ENCODE results near the gene TM4SF4.

GRCh38 chr3:149489060-149489690 is 14.7 kb downstream of the TM4SF4 start:
- TF ChIP-seq, protein P1, sequence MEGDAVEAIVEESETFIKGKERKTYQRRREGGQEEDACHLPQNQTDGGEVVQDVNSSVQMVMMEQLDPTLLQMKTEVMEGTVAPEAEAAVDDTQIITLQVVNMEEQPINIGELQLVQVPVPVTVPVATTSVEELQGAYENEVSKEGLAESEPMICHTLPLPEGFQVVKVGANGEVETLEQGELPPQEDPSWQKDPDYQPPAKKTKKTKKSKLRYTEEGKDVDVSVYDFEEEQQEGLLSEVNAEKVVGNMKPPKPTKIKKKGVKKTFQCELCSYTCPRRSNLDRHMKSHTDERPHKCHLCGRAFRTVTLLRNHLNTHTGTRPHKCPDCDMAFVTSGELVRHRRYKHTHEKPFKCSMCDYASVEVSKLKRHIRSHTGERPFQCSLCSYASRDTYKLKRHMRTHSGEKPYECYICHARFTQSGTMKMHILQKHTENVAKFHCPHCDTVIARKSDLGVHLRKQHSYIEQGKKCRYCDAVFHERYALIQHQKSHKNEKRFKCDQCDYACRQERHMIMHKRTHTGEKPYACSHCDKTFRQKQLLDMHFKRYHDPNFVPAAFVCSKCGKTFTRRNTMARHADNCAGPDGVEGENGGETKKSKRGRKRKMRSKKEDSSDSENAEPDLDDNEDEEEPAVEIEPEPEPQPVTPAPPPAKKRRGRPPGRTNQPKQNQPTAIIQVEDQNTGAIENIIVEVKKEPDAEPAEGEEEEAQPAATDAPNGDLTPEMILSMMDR (IDR thresholded peaks at IDR 0.05; ENCODE audit: poor library complexity, severe bottlenecking): no peak
- TF ChIP-seq, protein P2, sequence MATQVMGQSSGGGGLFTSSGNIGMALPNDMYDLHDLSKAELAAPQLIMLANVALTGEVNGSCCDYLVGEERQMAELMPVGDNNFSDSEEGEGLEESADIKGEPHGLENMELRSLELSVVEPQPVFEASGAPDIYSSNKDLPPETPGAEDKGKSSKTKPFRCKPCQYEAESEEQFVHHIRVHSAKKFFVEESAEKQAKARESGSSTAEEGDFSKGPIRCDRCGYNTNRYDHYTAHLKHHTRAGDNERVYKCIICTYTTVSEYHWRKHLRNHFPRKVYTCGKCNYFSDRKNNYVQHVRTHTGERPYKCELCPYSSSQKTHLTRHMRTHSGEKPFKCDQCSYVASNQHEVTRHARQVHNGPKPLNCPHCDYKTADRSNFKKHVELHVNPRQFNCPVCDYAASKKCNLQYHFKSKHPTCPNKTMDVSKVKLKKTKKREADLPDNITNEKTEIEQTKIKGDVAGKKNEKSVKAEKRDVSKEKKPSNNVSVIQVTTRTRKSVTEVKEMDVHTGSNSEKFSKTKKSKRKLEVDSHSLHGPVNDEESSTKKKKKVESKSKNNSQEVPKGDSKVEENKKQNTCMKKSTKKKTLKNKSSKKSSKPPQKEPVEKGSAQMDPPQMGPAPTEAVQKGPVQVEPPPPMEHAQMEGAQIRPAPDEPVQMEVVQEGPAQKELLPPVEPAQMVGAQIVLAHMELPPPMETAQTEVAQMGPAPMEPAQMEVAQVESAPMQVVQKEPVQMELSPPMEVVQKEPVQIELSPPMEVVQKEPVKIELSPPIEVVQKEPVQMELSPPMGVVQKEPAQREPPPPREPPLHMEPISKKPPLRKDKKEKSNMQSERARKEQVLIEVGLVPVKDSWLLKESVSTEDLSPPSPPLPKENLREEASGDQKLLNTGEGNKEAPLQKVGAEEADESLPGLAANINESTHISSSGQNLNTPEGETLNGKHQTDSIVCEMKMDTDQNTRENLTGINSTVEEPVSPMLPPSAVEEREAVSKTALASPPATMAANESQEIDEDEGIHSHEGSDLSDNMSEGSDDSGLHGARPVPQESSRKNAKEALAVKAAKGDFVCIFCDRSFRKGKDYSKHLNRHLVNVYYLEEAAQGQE (IDR thresholded peaks at IDR 0.05; ENCODE audit: borderline replicate concordance): no peak
- no peak for TF ChIP-seq EP300 (conservative IDR thresholded peaks at IDR 0.05; ENCODE audit: poor library complexity, severe bottlenecking)
- no peak for TF ChIP-seq MXI1 (conservative IDR thresholded peaks at IDR 0.05; ENCODE audit: poor library complexity, severe bottlenecking)
- TF ChIP-seq EZH2 (IDR thresholded peaks at IDR 0.05; ENCODE audit: borderline replicate concordance, insufficient read depth, low read length, poor library complexity, severe bottlenecking): no peak
- TF ChIP-seq RAD21 (conservative IDR thresholded peaks at IDR 0.05): no peak
- TF ChIP-seq POLR2AphosphoS5 (IDR thresholded peaks at IDR 0.05): no peak

Data from neural cell (in vitro differentiated cells).